Measurements from ENCODE around the gene C19orf67. TPM values are rescaled to one million over a fixed set of nuclear protein-coding genes. Genes with fewer than 3 reads are reported as not detected.

Gene C19orf67
- total and polyA plus RNA-seq, 8 donors: not detected

DNA sequence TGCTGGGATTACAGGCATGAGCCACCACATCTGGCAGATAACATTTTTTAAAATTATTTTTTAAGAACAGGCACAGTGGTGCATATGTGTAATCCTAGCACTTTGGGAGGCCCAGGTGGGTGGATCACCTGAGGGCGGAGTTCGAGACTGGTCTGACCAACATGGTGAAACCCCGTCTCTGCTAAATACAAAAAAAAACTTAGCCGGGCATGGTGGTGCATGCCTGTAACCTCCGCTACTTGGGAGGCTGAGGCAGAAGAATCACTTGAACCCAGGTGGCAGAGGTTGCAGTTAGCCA is 23.1 kb downstream of the C19orf67 start:
- FAIRE-seq (no peak), DNase-seq (no peak), ATAC-seq (no peak)
- TF ChIP-seq, protein P1, sequence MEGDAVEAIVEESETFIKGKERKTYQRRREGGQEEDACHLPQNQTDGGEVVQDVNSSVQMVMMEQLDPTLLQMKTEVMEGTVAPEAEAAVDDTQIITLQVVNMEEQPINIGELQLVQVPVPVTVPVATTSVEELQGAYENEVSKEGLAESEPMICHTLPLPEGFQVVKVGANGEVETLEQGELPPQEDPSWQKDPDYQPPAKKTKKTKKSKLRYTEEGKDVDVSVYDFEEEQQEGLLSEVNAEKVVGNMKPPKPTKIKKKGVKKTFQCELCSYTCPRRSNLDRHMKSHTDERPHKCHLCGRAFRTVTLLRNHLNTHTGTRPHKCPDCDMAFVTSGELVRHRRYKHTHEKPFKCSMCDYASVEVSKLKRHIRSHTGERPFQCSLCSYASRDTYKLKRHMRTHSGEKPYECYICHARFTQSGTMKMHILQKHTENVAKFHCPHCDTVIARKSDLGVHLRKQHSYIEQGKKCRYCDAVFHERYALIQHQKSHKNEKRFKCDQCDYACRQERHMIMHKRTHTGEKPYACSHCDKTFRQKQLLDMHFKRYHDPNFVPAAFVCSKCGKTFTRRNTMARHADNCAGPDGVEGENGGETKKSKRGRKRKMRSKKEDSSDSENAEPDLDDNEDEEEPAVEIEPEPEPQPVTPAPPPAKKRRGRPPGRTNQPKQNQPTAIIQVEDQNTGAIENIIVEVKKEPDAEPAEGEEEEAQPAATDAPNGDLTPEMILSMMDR (IDR thresholded peaks at IDR 0.05): no peak
- 50 to 52% methylated on average over 5 of the region's 5 CpGs for whole genome bisulfite sequencing, 2 donors
- H3K4me3 ChIP-seq: peak overlapping the region in 1 of 4 donors; percentile 51
- H3K27ac ChIP-seq: peak overlapping the region in 3 of 4 donors; percentile 22 to 89 (median 89)
- no peaks in the 10 kb centered on the region for H3K36me3 ChIP-seq
- H3K4me1 ChIP-seq: peaks cover 0 to 22% (median 15%) of the 10 kb centered on the region in 3 donors
- H3K9me3 ChIP-seq: no peaks in the 10 kb centered on the region
- intact Hi-C loops (cut with DNase I): no loop called here
- H3K27me3 ChIP-seq: no peaks in the 10 kb centered on the region

GRCh38 chr19:14061751-14062557 is 23.6 kb downstream of the C19orf67 start, which contains the start of gene PALM3:
Gene PALM3, minus strand, starts transcription at chr19:14062076. Its CDS starts 96 bp downstream, at chr19:14061980.
- Histone ChIP-seq H3K27ac (peak within 1 kb of the TSS; percentile 51 to 89 (median 82)), H3K9me3 (no peaks in the 10 kb centered on the region), H3K36me3 (no peaks in the 10 kb centered on the region), H3K4me1 (peaks cover 0 to 22% (median 15%) of the 10 kb centered on the region in 3 donors), H3K4me3 (peak within 1 kb of the TSS; percentile 23 to 51 (median 32)), H3K27me3 (no peaks in the 10 kb centered on the region)
- peak; percentile 89 to 97 (median 94) for ATAC-seq
- WGBS, 2 donors: 15 to 21% methylated on average over 19 of the region's 19 CpGs
- TF ChIP-seq, protein P1 (IDR thresholded peaks at IDR 0.05): no peak
- intact Hi-C loops (cut with DNase I): no loop called here
- peak; percentile 85 to 96 (median 92) for DNase-seq
- FAIRE-seq: no peak

- H3K4me3 ChIP-seq: peak overlapping the region; percentile 23 to 51 (median 32)
- peaks cover 0 to 22% (median 15%) of the 10 kb centered on the region in 3 donors for H3K4me1 ChIP-seq
- no peaks in the 10 kb centered on the region for H3K36me3 ChIP-seq
- peak overlapping the region; percentile 51 to 89 (median 82) for H3K27ac ChIP-seq
- H3K9me3 ChIP-seq: no peaks in the 10 kb centered on the region
- DNase-seq: peak in 3 of 6 donors; percentile 37 to 66 (median 46)
- TF ChIP-seq, protein P1 (IDR thresholded peaks at IDR 0.05): no peak
- 11 to 21% methylated on average over 9 of the region's 9 CpGs for WGBS, 2 donors
- no peak for FAIRE-seq
- ATAC-seq: peak; percentile 22 to 80 (median 64)
- H3K27me3 ChIP-seq: no peaks in the 10 kb centered on the region
- intact Hi-C loops (cut with DNase I): no loop called here
Observed at GRCh38 chr19:14061081-14061749, 24.4 kb downstream of the C19orf67 start.

GRCh38 chr19:14059652-14060155 is 25.9 kb downstream of the C19orf67 start:
- DNase-seq: no peak
- FAIRE-seq: no peak
- Histone ChIP-seq H3K9me3 (no peaks in the 10 kb centered on the region), H3K4me1 (peaks cover 0 to 22% (median 15%) of the 10 kb centered on the region in 3 donors), H3K4me3 (peak overlapping the region in 1 of 4 donors; percentile 51), H3K36me3 (peaks cover 0 to 6% (median 0%) of the 10 kb centered on the region in 3 donors), H3K27ac (no peak overlapping the region), H3K27me3 (no peaks in the 10 kb centered on the region)
- WGBS, 2 donors: 14 to 32% methylated on average over 8 of the region's 8 CpGs
- TF ChIP-seq, protein P1 (IDR thresholded peaks at IDR 0.05): no peak
- intact Hi-C loops (cut with DNase I): no loop called here
- no peak for ATAC-seq

All from pancreas (tissue), 10 donors.